Mesenchymal stem cell (in vitro differentiated cells and primary cell): ENCODE data around the gene GPX1.
"Not testable (repeated sequence)": the region's sequence is repeated elsewhere in the genome, so short reads cannot be mapped to it uniquely, and the experiment has no call there.

Experiments
- DNase-seq: peaks from one replicate; pipeline ENCODE4 v3.0.0-alpha.2; 2013
- H2AFZ ChIP-seq: one replicate; pipeline ENCODE4 v1.6.1; 2013; ENCODE audit warnings: low read depth, mild to moderate bottlenecking, control low read depth, inconsistent platforms, low read length, moderate library complexity
- H2AK5ac ChIP-seq: 2 replicates; pipeline ENCODE4 v1.6.1; 2013; ENCODE audit warnings: low read length, moderate library complexity, mild to moderate bottlenecking, inconsistent platforms; ENCODE audit not compliant: severe bottlenecking
- H2BK120ac ChIP-seq: one replicate; pipeline ENCODE4 v1.6.1; 2013; ENCODE audit warnings: low read depth, mild to moderate bottlenecking, inconsistent platforms, low read length, moderate library complexity
- H2BK12ac ChIP-seq, 2 experiments: one replicate each; pipeline ENCODE4 v1.6.1; 2013; ENCODE audit warnings: inconsistent platforms in 2 of 2, low read length in 2 of 2, mild to moderate bottlenecking in 2 of 2, moderate library complexity in 2 of 2, control low read depth in 1 of 2
- H2BK15ac ChIP-seq: one replicate; pipeline ENCODE4 v1.6.1; 2013; ENCODE audit warnings: mild to moderate bottlenecking, low read depth, inconsistent platforms; ENCODE audit not compliant: poor library complexity, severe bottlenecking
- H2BK5ac ChIP-seq: 2 replicates; pipeline ENCODE4 v1.6.1; 2013; ENCODE audit warnings: low read depth, mild to moderate bottlenecking, low read length, control low read depth, inconsistent platforms; ENCODE audit not compliant: poor library complexity, severe bottlenecking
- H3K14ac ChIP-seq, 2 experiments: one replicate each; pipeline ENCODE4 v1.6.1; 2013; ENCODE audit warnings: inconsistent platforms in 2 of 2, low read length in 2 of 2, control low read depth in 1 of 2, mild to moderate bottlenecking in 1 of 2, moderate library complexity in 1 of 2
- H3K18ac ChIP-seq, 2 experiments: one replicate each; pipeline ENCODE4 v1.6.1; 2013; ENCODE audit warnings: inconsistent platforms in 2 of 2, low read length in 2 of 2, control low read depth in 1 of 2, low read depth in 1 of 2, mild to moderate bottlenecking in 1 of 2
- H3K23ac ChIP-seq, 2 experiments: one replicate each; pipeline ENCODE4 v1.6.1; 2013; ENCODE audit warnings: inconsistent platforms in 2 of 2, low read length in 2 of 2, mild to moderate bottlenecking in 2 of 2, moderate library complexity in 2 of 2, control low read depth in 1 of 2
- H3K27ac ChIP-seq: 2 replicates; pipeline ENCODE4 v1.5.1; 2013; ENCODE audit warnings: mild to moderate bottlenecking, moderate library complexity, low read length, control low read depth, inconsistent platforms; ENCODE audit not compliant: poor library complexity, severe bottlenecking
- H3K27me3 ChIP-seq, 2 experiments: 2 replicates each; pipeline versions ENCODE4 v1.6.1 to v1.7.0; 2013; ENCODE audit warnings: low read length in 2 of 2, mild to moderate bottlenecking in 2 of 2, moderate library complexity in 2 of 2, control low read depth in 1 of 2, inconsistent platforms in 1 of 2; ENCODE audit not compliant: control insufficient read depth in 1 of 2, insufficient read depth in 1 of 2
- H3K36me3 ChIP-seq, 2 experiments: 2 replicates each; pipeline versions ENCODE4 v1.6.1 to v1.7.0; 2013; ENCODE audit warnings: low read length in 2 of 2, control low read depth in 1 of 2, inconsistent platforms in 1 of 2, low read depth in 1 of 2, mild to moderate bottlenecking in 1 of 2; ENCODE audit not compliant: insufficient read depth in 2 of 2, control insufficient read depth in 1 of 2
- H3K4ac ChIP-seq, 2 experiments: one replicate each; pipeline ENCODE4 v1.6.1; 2013; ENCODE audit warnings: inconsistent platforms in 2 of 2, low read length in 2 of 2, mild to moderate bottlenecking in 2 of 2, moderate library complexity in 2 of 2, control low read depth in 1 of 2, low read depth in 1 of 2
- H3K4me1 ChIP-seq: 2 replicates; pipeline ENCODE4 v1.6.1; 2013; ENCODE audit warnings: low read depth, low read length, control low read depth; ENCODE audit not compliant: control insufficient read depth, insufficient read depth
- H3K4me2 ChIP-seq: 2 replicates; pipeline ENCODE4 v1.6.1; 2013; ENCODE audit warnings: low read length, mild to moderate bottlenecking, inconsistent platforms; ENCODE audit not compliant: poor library complexity, severe bottlenecking
- H3K4me3 ChIP-seq, 2 experiments: 2 replicates each; pipeline versions ENCODE4 v1.5.1 to v1.7.0; 2013; ENCODE audit warnings: low read length in 2 of 2, mild to moderate bottlenecking in 2 of 2, control low read depth in 1 of 2, low read depth in 1 of 2; ENCODE audit not compliant: insufficient read depth in 1 of 2
- H3K79me1 ChIP-seq: replicated peaks from 2 replicates; pipeline ENCODE4 v1.6.1; 2013; ENCODE audit warnings: mild to moderate bottlenecking, control low read depth, low read length, inconsistent platforms; ENCODE audit not compliant: poor library complexity, severe bottlenecking
- H3K9ac ChIP-seq: 2 replicates; pipeline ENCODE4 v1.7.0; 2013; ENCODE audit warnings: mild to moderate bottlenecking, low read length, moderate library complexity
- H3K9me3 ChIP-seq: 2 replicates; pipeline ENCODE4 v1.7.0; 2013; ENCODE audit warnings: mild to moderate bottlenecking, low read length; ENCODE audit not compliant: control insufficient read depth
- H4K8ac ChIP-seq: one replicate; pipeline ENCODE4 v1.6.1; 2013; ENCODE audit warnings: inconsistent platforms, mild to moderate bottlenecking, low read length, moderate library complexity
- H4K91ac ChIP-seq: one replicate; pipeline ENCODE4 v1.6.1; 2013; ENCODE audit warnings: mild to moderate bottlenecking, low read length, inconsistent platforms
- WGBS: methylation state at CpG from one replicate; pipeline ENCODE4 v1.1.7; 2013; ENCODE audit warnings: mixed read lengths; 5-methylcytosine and 5-hydroxymethylcytosine counted together

GPX1 gene

DNA sequence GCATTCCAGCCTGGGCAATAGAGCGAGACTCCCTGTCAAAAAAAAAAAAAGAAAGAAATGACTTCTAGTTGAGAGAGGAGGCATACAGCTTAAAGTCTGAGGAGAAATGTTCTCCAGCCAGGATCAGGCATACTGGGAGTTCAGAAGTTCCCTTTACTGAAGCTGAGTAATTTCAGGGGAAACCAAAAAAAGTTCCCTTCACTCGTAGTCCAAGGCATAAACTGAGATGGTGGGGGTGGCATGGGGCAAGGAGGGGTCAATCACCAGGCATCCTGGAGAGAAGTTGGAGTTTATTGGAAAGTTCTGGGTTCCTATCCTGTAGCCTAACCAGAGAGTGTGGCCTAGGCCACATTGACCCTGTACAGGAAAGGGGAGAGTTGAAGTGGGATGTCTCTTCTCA, 5.9 kb downstream of the GPX1 start:
- Histone ChIP-seq H2AK5ac (peak overlapping the region; percentile 84), H3K27ac (peak overlapping the region; percentile 92), H2BK120ac (peak overlapping the region; percentile 4), H3K9me3 (no peaks in the 10 kb centered on the region), H2BK12ac (peak overlapping the region; percentile 27 to 65), H3K4me2 (no peak overlapping the region), H2BK5ac (peak overlapping the region; percentile 50), H3K79me1 (peaks cover 7% of the 10 kb centered on the region), H3K4me3 (no peak overlapping the region), H2AFZ (no peak overlapping the region), H4K91ac (peak overlapping the region; percentile 67), H4K8ac (peak overlapping the region; percentile 27), H3K9ac (peak overlapping the region; percentile 81), H3K4ac (peak overlapping the region; percentile 20 to 86), H3K18ac (peak overlapping the region; percentile 18 to 61), H3K23ac (no peak overlapping the region), H3K14ac (no peak overlapping the region), H3K36me3 (peaks cover 17 to 26% of the 10 kb centered on the region in 2 experiments), H3K27me3 (no peaks in the 10 kb centered on the region), H3K4me1 (peaks cover 22% of the 10 kb centered on the region), H2BK15ac (no peak overlapping the region)
- no peak for DNase-seq
- WGBS: 79% methylated on average over 2 of the region's 2 CpGs

DNA sequence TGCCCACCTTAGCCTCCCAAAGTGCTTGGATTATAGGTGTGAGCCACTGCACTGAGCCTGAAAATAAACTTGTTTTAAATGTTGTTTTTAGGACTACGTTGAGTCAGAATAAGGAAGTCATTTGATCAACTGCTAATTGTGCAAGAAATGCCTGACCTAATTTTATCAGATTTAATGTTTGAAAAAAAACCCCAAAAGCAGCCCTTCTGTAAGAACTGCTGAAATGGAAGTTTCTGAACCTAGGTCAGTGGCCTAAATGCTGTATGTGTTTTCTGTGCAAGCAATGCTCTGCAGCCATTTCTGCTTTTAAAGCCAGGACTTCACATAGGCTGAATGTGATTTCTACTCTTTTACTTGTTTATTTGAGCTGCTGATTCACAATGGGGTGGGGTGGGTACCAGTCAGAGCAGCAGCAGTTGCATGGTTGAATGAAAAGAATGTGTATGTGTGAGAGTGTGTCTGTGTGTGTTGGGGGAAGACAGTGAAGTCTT, 6.6 kb downstream of the GPX1 start:
- H3K27me3 ChIP-seq: no peaks in the 10 kb centered on the region
- no peak overlapping the region for H4K8ac ChIP-seq
- peak overlapping the region; percentile 72 to 87 for H2BK12ac ChIP-seq
- peak overlapping the region; percentile 25 for H3K4me2 ChIP-seq
- peak; percentile 93 for DNase-seq
- no peak overlapping the region for H2BK15ac ChIP-seq
- H3K9me3 ChIP-seq: no peaks in the 10 kb centered on the region
- H3K4ac ChIP-seq: peak overlapping the region in 1 of 2 experiments; percentile 79
- no peak overlapping the region for H2BK5ac ChIP-seq
- no peak overlapping the region for H3K23ac ChIP-seq
- H3K14ac ChIP-seq: no peak overlapping the region
- H3K18ac ChIP-seq: peak overlapping the region in 1 of 2 experiments; percentile 85
- H2AK5ac ChIP-seq: peak overlapping the region; percentile 53
- peaks cover 10 to 21% of the 10 kb centered on the region in 2 experiments for H3K36me3 ChIP-seq
- peak overlapping the region; percentile 92 for H3K27ac ChIP-seq
- peak overlapping the region; percentile 66 for H2BK120ac ChIP-seq
- H4K91ac ChIP-seq: peak overlapping the region; percentile 6
- H3K79me1 ChIP-seq: peaks cover 7% of the 10 kb centered on the region
- H3K4me3 ChIP-seq: peak overlapping the region in 1 of 2 experiments; percentile 26
- peaks cover 20% of the 10 kb centered on the region for H3K4me1 ChIP-seq
- peak overlapping the region; percentile 81 for H3K9ac ChIP-seq
- H2AFZ ChIP-seq: no peak overlapping the region
- 0% methylated on average over 1 of the region's 1 CpG for WGBS

DNA sequence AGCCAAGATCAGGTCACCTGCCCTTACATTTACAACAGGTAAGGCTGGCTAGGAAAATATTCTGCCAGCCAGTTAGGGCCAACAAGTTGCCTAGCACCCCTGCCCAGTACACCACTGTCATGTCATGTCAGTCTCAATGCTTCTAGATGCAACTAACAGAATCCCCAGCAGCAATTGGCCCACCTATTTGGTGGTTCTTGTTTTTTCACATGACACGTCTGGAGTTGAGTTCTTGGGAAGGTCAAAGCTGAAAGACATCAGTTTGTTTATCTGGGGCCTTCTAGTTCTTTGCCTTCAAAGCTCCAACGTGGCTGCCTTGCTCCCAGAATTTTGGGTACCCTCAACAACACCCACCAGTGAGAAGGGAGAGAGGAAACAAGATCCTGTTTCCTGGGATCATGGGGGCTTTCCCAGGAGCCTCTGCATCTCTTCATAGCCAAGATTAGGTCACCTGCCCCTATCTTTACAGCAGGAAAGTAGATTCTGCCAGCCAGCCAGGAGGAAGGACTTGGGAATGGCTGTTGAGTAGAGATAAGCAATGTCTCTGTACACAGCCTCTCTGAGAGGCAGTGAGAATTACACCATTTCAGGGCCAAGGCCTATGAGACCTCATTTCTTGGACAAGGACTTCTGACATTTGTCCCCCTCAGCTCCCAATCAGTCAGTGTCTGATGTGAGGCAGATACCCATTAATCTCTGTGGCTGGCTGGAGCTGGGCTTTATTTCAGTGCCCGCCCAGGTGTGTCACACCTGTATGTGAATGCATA, 8.6 kb downstream of the GPX1 start:
- Histone ChIP-seq H3K4me2 (no peak overlapping the region), H3K18ac (no peak overlapping the region), H2BK12ac (peak overlapping the region in 1 of 2 experiments; percentile 67), H3K9ac (no peak overlapping the region), H4K8ac (no peak overlapping the region), H3K36me3 (peaks cover 0 to 4% of the 10 kb centered on the region in 2 experiments), H3K14ac (no peak overlapping the region), H3K27me3 (no peaks in the 10 kb centered on the region), H3K4me3 (no peak overlapping the region), H2BK5ac (no peak overlapping the region), H4K91ac (no peak overlapping the region), H2AK5ac (peak overlapping the region; percentile 10), H3K4ac (no peak overlapping the region), H2BK15ac (no peak overlapping the region), H3K23ac (no peak overlapping the region), H3K27ac (no peak overlapping the region), H3K4me1 (peaks cover 15% of the 10 kb centered on the region), H2AFZ (no peak overlapping the region), H3K79me1 (peaks cover 3% of the 10 kb centered on the region), H2BK120ac (no peak overlapping the region), H3K9me3 (no peaks in the 10 kb centered on the region)
- 87% methylated on average over 3 of the region's 3 CpGs for WGBS
- DNase-seq: no peak

DNA sequence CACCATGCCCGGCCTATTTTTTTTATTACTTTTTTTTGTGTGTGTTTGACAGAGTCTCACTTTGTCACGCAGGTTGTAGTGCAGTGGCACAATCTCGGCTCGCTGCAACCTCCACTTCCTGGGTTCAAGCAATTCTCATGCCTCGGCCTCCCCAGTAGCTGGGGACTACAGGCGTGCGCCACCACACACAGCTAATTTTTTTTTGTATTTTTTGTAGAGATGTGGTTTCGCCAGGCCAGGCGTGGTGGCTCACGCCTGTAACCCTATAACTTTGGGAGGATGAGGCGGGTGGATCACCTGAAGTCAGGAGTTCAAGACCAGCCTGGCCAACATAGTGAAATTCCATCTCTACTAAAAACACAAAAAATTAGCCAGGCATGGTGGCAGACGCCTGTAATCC, 9.8 kb downstream of the GPX1 start:
- not testable (repeated sequence) for H4K91ac ChIP-seq, H3K23ac ChIP-seq, H3K14ac ChIP-seq, H3K27me3 ChIP-seq, H3K18ac ChIP-seq, H2BK120ac ChIP-seq, H3K4me3 ChIP-seq, H2BK5ac ChIP-seq, DNase-seq, H3K27ac ChIP-seq, H2AK5ac ChIP-seq, H2BK12ac ChIP-seq, H3K79me1 ChIP-seq, H2AFZ ChIP-seq, H2BK15ac ChIP-seq, H3K9ac ChIP-seq, H3K36me3 ChIP-seq, H3K4me2 ChIP-seq, H3K4ac ChIP-seq, H3K9me3 ChIP-seq, H4K8ac ChIP-seq
- H3K4me1 ChIP-seq: peaks cover 15% of the 10 kb centered on the region
- 99% methylated on average over 10 of the region's 12 CpGs for WGBS
